Suprapubic skin (tissue), 4 donors: ENCODE data around the gene CCM2.

Experiments
- EP300 ChIP-seq: sonication (generic); formaldehyde crosslinking; IDR thresholded peaks from one replicate; pipeline ENCODE4 v1.6.1; 2017; ENCODE audit warnings: antibody characterized with exemption
- POLR2A ChIP-seq, 2 donors: fragments of 450-650 bp; IDR thresholded peaks; one replicate each; pipeline ENCODE4 v1.6.1; 2017; ENCODE audit warnings: antibody characterized with exemption in 2 of 2, mild to moderate bottlenecking in 2 of 2, moderate library complexity in 2 of 2
- POLR2AphosphoS5 ChIP-seq, 3 donors: sonication (generic); formaldehyde crosslinking; IDR thresholded peaks; one replicate each; pipeline ENCODE4 v1.6.1; 2017; ENCODE audit warnings: antibody characterized with exemption in 3 of 3
- TF ChIP-seq, protein P1 (sequence below), 2 donors: fragments of 200-600 bp in 1 of 2; fragments of 450-650 bp in 1 of 2; sonication (generic) in 1 of 2; IDR thresholded peaks; one replicate each; pipeline ENCODE4 v1.5.1; 2016 to 2019; ENCODE audit warnings: antibody characterized with exemption in 2 of 2, mild to moderate bottlenecking in 1 of 2, moderate library complexity in 1 of 2

DNA sequence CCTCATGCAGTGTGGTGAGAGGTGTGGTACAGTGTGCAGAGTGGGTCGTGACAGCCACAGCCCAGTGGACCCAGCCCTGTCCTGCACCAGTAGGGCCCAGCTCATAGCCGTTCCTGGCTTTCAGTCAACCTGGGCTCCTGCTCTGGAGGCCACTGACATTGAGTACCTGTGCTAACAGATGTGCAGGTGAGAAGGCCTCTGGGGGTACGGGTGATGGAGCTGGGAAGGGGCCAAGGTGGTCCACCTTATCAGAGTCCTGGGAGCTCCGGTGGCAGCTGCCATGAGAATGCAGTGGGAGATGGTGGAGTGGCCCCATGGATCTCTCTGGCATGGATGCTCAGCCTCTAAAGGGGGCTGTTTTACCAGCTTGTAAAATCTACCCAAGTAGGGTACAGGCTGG is 117.6 kb downstream of the CCM2 start:
- TF ChIP-seq POLR2A (IDR thresholded peaks at IDR 0.05) = no peak
- TF ChIP-seq, protein P1, sequence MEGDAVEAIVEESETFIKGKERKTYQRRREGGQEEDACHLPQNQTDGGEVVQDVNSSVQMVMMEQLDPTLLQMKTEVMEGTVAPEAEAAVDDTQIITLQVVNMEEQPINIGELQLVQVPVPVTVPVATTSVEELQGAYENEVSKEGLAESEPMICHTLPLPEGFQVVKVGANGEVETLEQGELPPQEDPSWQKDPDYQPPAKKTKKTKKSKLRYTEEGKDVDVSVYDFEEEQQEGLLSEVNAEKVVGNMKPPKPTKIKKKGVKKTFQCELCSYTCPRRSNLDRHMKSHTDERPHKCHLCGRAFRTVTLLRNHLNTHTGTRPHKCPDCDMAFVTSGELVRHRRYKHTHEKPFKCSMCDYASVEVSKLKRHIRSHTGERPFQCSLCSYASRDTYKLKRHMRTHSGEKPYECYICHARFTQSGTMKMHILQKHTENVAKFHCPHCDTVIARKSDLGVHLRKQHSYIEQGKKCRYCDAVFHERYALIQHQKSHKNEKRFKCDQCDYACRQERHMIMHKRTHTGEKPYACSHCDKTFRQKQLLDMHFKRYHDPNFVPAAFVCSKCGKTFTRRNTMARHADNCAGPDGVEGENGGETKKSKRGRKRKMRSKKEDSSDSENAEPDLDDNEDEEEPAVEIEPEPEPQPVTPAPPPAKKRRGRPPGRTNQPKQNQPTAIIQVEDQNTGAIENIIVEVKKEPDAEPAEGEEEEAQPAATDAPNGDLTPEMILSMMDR (IDR thresholded peaks at IDR 0.05) = no peak
- TF ChIP-seq POLR2AphosphoS5 (IDR thresholded peaks at IDR 0.05) = no peak
- TF ChIP-seq EP300 = no peak
